Gastrocnemius medialis (tissue), 4 donors: Measurements from ENCODE around the gene KRTAP12-1. TPM values are rescaled to one million over a fixed set of nuclear protein-coding genes. Genes with fewer than 3 reads are reported as not detected.

ENCODE experiments used
- ATAC-seq, 2 donors: fragments of 150-250 bp; one replicate each; pipeline ENCODE4 v1.9.1; 2016
- DNase-seq, 2 donors: peaks; one replicate each; pipeline ENCODE4 v3.0.0-alpha.2; 2019
- H3K27ac ChIP-seq, 4 donors: fragments of 200-600 bp; sonication (generic); 1 replicate in 1 of 4; 2 replicates in 3 of 4; pipeline ENCODE4 v1.5.1; 2016 to 2018; ENCODE audit warnings: mild to moderate bottlenecking in 2 of 4, moderate library complexity in 1 of 4
- H3K27me3 ChIP-seq, 3 donors: fragments of 200-600 bp; sonication (generic) in 2 of 3; 1 replicate in 1 of 3; 2 replicates in 2 of 3; pipeline versions ENCODE4 v1.5.1 to v1.6.0; 2016 to 2019; ENCODE audit warnings: mild to moderate bottlenecking in 1 of 3, moderate library complexity in 1 of 3
- H3K36me3 ChIP-seq, 2 donors: fragments of 200-600 bp; sonication (generic) in 1 of 2; one replicate each; pipeline ENCODE4 v1.5.1; 2017 to 2018
- H3K4me1 ChIP-seq, 2 donors: fragments of 200-600 bp; sonication (generic) in 1 of 2; one replicate each; pipeline ENCODE4 v1.5.1; 2016 to 2017; ENCODE audit warnings: mild to moderate bottlenecking in 2 of 2
- H3K4me3 ChIP-seq, 4 donors: fragments of 200-600 bp; sonication (generic) in 3 of 4; 1 replicate in 1 of 4; 2 replicates in 3 of 4; pipeline ENCODE4 v1.5.1; 2016 to 2019; ENCODE audit warnings: mild to moderate bottlenecking in 2 of 4
- H3K9me3 ChIP-seq, 3 donors: fragments of 200-600 bp; sonication (generic) in 2 of 3; 1 replicate in 1 of 3; 2 replicates in 2 of 3; pipeline ENCODE4 v1.5.1; 2016 to 2019
- CTCF ChIP-seq, 5 experiments: fragments of 450-650 bp in 3 of 5; fragments of 200-600 bp in 2 of 5; sonication (generic) in 2 of 5; IDR thresholded peaks in 4 of 5; conservative IDR thresholded peaks in 1 of 5; 1 replicate in 4 of 5; 2 replicates in 1 of 5; pipeline ENCODE4 v1.5.1; 2016 to 2019; ENCODE audit warnings: antibody characterized with exemption in 5 of 5, mild to moderate bottlenecking in 3 of 5, moderate library complexity in 3 of 5
- POLR2A ChIP-seq, 2 donors: fragments of 450-650 bp; IDR thresholded peaks; one replicate each; pipeline ENCODE4 v1.6.1; 2017; ENCODE audit warnings: antibody characterized with exemption in 2 of 2, mild to moderate bottlenecking in 2 of 2, moderate library complexity in 2 of 2
- in situ Hi-C, 4 donors: fragments of 200-750 bp; cut with MboI; loops; one replicate each; pipeline versions ENCODE4 v1.15.0 to v1.8.0; 2017; ENCODE audit warnings: low sequenced_read_pairs in 4 of 4
- intact Hi-C: fragments of 100-400 bp; cut with DNase I; formaldehyde crosslinking; loops from one replicate; pipeline ENCODE4 v1.15.1; 2023; ENCODE audit warnings: low total_unique reads
- total RNA-seq, 4 donors: library from RNA; depleted of rRNA; stranded (reverse); fragments of >200 nt; gene quantifications; one replicate each; pipeline versions ENCODE4 v1.1.0 to v1.2.3, GENCODE V29; 2016

Gene KRTAP12-1
- total RNA-seq, 4 donors from 2014 or later, result not detected

- Histone ChIP-seq H3K27me3 (peaks cover 9% of the 10 kb centered on the region in 3 donors), H3K4me1 (no peaks in the 10 kb centered on the region), H3K27ac (no peak within 1 kb of the TSS), H3K4me3 (no peak within 1 kb of the TSS), H3K36me3 (no peaks in the 10 kb centered on the region), H3K9me3 (no peaks in the 10 kb centered on the region)
- DNase-seq (no peak), ATAC-seq (no peak)
- no peak for TF ChIP-seq POLR2A (IDR thresholded peaks at IDR 0.05)
- no peak for TF ChIP-seq CTCF (IDR thresholded peaks at IDR 0.05 in 4 of 5, conservative IDR thresholded peaks at IDR 0.05 in 1 of 5)
- in situ Hi-C loops, result no loop called here
- intact Hi-C loops, result no loop called here
Observed at GRCh38 chr21:44637018-44637850, 44.7 kb downstream of the KRTAP12-1 start, which contains the start of gene KRTAP10-10. TSS of gene KRTAP10-10 (plus strand) at chr21:44637356. CDS start at chr21:44637418, 62 bp downstream.

GRCh38 chr21:44636209-44637017, 45.5 kb downstream of the KRTAP12-1 start:
- Histone ChIP-seq H3K36me3 (no peaks in the 10 kb centered on the region), H3K27me3 (peaks cover 9% of the 10 kb centered on the region in 3 donors), H3K27ac (no peak overlapping the region), H3K4me1 (no peaks in the 10 kb centered on the region), H3K4me3 (no peak overlapping the region), H3K9me3 (no peaks in the 10 kb centered on the region)
- intact Hi-C loops, result no loop called here
- ATAC-seq (no peak), DNase-seq (no peak)
- TF ChIP-seq CTCF (IDR thresholded peaks at IDR 0.05 in 4 of 5, conservative IDR thresholded peaks at IDR 0.05 in 1 of 5), result no peak
- no peak for TF ChIP-seq POLR2A (IDR thresholded peaks at IDR 0.05)
- in situ Hi-C loops, result no loop called here

GRCh38 chr21:44632067-44632466, 49.9 kb downstream of the KRTAP12-1 start:
- in situ Hi-C loops, result no loop called here

More at GRCh38 chr21:44632067-44632466, 49.9 kb downstream of the KRTAP12-1 start:
- intact Hi-C loops, result no loop called here
- Histone ChIP-seq H3K27ac (no peak overlapping the region), H3K27me3 (peaks cover 0 to 16% (median 8%) of the 10 kb centered on the region in 3 donors), H3K36me3 (no peaks in the 10 kb centered on the region), H3K4me1 (no peaks in the 10 kb centered on the region), H3K4me3 (no peak overlapping the region), H3K9me3 (no peaks in the 10 kb centered on the region)
- TF ChIP-seq POLR2A (IDR thresholded peaks at IDR 0.05) (no peak), CTCF (IDR thresholded peaks at IDR 0.05 in 4 of 5, conservative IDR thresholded peaks at IDR 0.05 in 1 of 5) (no peak)
- no peak for ATAC-seq
- DNase-seq, result no peak

Other genes starting within 250 kb of the KRTAP12-1 start
- gene LRRC3, start 226.7 kb downstream of the KRTAP12-1 start, total RNA-seq, result under 1 TPM; 0.36 to 0.70 (median 0.55) TPM
- gene KRTAP10-1, start 142.0 kb downstream of the KRTAP12-1 start, total RNA-seq, result not detected
- gene KRTAP10-2, start 130.7 kb downstream of the KRTAP12-1 start, total RNA-seq, result not detected
- gene KRTAP10-3, start 123.4 kb downstream of the KRTAP12-1 start, total RNA-seq, result not detected
- gene KRTAP10-4, start 108.4 kb downstream of the KRTAP12-1 start, total RNA-seq, result not detected
- not detected for gene KRTAP10-5, start 101.6 kb downstream of the KRTAP12-1 start, total RNA-seq
- gene KRTAP10-6, start 89.7 kb downstream of the KRTAP12-1 start, total RNA-seq, result not detected
- gene KRTAP10-7, start 81.6 kb downstream of the KRTAP12-1 start, total RNA-seq, result not detected
- not detected for gene KRTAP10-8, start 70.1 kb downstream of the KRTAP12-1 start, total RNA-seq
- gene KRTAP10-9, start 55.1 kb downstream of the KRTAP12-1 start, total RNA-seq, result not detected
- not detected for gene KRTAP10-10, start 44.8 kb downstream of the KRTAP12-1 start, total RNA-seq
- gene KRTAP10-11, start 35.7 kb downstream of the KRTAP12-1 start, total RNA-seq, result not detected
- not detected for gene KRTAP12-4, start 27.5 kb downstream of the KRTAP12-1 start, total RNA-seq
- gene KRTAP12-3, start 24.2 kb downstream of the KRTAP12-1 start, total RNA-seq, result not detected
- gene KRTAP12-2, start 15.2 kb downstream of the KRTAP12-1 start, total RNA-seq, result not detected
- not detected for gene KRTAP10-12, start 15.0 kb upstream of the KRTAP12-1 start, total RNA-seq
- gene TSPEAR, start 29.4 kb upstream of the KRTAP12-1 start, total RNA-seq, result not detected
- 10 to 100 TPM; 64.2 to 83.8 (median 73.3) TPM for gene UBE2G2, start 119.7 kb upstream of the KRTAP12-1 start, total RNA-seq
- 10 to 100 TPM; 49.0 to 85.9 (median 63.7) TPM for gene SUMO3, start 135.9 kb upstream of the KRTAP12-1 start, total RNA-seq
- gene PTTG1IP, start 191.5 kb upstream of the KRTAP12-1 start, total RNA-seq, result 100 to 1,000 TPM; 116 to 217 (median 127) TPM
- gene ITGB2, start 238.7 kb upstream of the KRTAP12-1 start, total RNA-seq, result 10 to 100 TPM; 10.9 to 41.7 (median 27.4) TPM